Measurements from ENCODE around the gene EFR3B.

The EFR3B gene

GRCh38 chr2:25062511-25062917, 20.6 kb downstream of the EFR3B start:
- DNase-seq, result peak; percentile 82 to 98 (median 94)
- intact Hi-C loops (cut with DNase I), result loop anchor here (1.0 to 5.0 kb wide), 2 partner anchors 20 to 90 kb away; partner anchors contain the start of genes DNAJC27 and EFR3B

DNA sequence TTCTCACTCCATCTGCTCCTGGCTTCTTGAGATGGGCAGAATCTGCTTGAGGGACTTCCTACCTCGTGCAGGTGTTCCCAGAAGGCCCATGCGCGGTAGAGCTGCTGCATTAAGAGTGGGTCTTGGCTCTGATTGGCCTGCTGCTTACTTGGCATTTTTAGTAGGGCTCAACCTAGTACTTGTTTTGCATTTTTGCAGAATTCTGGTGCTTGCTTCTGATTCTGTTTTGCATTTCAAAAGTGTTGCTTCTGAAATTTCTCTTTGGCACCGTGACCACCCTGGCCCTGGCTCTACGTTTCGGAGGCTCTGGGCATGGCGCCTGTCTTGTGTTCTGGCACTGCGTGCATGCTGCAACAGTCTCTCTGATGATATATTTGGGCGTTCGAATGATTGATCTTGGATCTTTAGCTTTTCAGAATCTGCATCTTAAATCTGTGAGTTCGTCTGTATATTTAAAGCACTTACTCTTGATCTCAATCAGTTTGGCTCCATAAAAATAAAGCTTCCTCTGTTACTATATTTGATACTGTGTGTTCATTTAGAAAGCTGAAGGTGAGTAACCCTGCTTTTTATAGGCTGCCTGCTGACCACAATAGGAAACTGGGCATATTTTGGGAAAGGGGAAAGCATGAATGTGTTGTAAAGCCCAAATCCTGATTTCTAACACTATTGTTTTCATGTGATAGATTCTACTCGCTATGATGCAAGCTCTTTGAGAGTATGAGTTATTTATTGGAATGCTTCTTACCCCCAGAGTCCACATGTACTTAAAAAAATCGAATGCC, 22.2 kb downstream of the EFR3B start:
- intact Hi-C loops (cut with DNase I), result loop anchor here (5.0 kb wide), 1 partner anchor 92 kb away; the partner anchor contains the start of gene DNAJC27
- peak in 41 of 42 donors; percentile 28 to 82 (median 61) for DNase-seq

GRCh38 chr2:25065768-25066167, 23.9 kb downstream of the EFR3B start:
- intact Hi-C loops (cut with DNase I), result no loop called here
- peak in 1 of 42 donors; percentile 8 for DNase-seq

- intact Hi-C loops (cut with DNase I), result no loop called here
- no peak for DNase-seq
Measured at GRCh38 chr2:25066455-25066854, 24.6 kb downstream of the EFR3B start.

DNA sequence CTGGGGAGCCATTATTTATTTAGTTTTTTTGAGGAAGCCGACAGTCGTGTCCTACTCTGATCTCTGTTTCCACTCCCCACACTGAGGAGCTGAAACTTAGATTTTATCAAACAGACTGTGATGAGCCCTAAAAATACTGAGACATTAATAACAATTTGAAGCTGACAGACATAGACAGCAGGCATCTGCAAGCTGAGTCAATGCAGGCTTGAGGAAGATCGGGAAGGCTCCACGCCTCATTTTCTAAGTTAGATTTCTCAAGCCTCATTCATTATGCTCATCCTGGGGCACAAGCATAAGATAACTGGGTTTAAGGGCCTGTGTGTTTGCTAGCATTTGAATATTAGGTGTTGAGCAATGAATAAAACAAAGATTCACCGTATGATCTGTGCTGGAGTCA, 26.3 kb downstream of the EFR3B start:
- peak in 7 of 42 donors; percentile 29 to 69 (median 51) for DNase-seq
- intact Hi-C loops (cut with DNase I), result no loop called here

- intact Hi-C loops (cut with DNase I), result loop anchor here (10.0 kb wide), 1 partner anchor 53 kb away; no protein-coding TSS in a partner anchor
Measured at GRCh38 chr2:25071966-25072365, 30.1 kb downstream of the EFR3B start.

GRCh38 chr2:25072606-25073005, 30.7 kb downstream of the EFR3B start:
- no peak for DNase-seq
- intact Hi-C loops (cut with DNase I), result loop anchor here (10.0 kb wide), 1 partner anchor 52 kb away; no protein-coding TSS in a partner anchor

More at GRCh38 chr2:25071966-25072365, 30.1 kb downstream of the EFR3B start:
- no peak for DNase-seq

DNA sequence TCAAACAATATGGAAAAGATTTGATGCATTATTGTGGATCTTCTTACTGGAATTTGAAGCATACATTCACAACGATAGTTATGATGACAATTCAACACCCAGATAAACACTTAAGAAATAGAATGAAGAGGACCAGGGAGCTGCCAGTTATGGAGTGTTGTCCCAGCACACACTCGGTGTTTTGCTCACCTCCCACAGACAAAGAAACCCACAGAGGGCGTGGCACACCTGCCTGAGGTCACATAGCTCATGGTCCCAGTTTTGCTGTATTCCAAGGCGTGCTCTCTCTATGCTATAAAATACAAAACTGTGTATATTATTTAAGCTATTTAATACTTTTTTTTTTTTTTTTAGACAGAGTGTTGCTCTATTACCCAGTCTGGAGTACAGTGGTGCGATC, 31.1 kb downstream of the EFR3B start:
- DNase-seq, result no peak
- intact Hi-C loops (cut with DNase I), result loop anchor here (10.0 kb wide), 1 partner anchor 52 kb away; no protein-coding TSS in a partner anchor

- intact Hi-C loops (cut with DNase I), result loop anchor here (10.0 kb wide), 1 partner anchor 51 kb away; no protein-coding TSS in a partner anchor
- no peak for DNase-seq
Measured at GRCh38 chr2:25073914-25074313, 32.0 kb downstream of the EFR3B start.

- no peak for DNase-seq
- intact Hi-C loops (cut with DNase I), result loop anchor here (10.0 kb wide), 1 partner anchor 50 kb away; no protein-coding TSS in a partner anchor
Measured at GRCh38 chr2:25074826-25075225, 33.0 kb downstream of the EFR3B start.

DNA sequence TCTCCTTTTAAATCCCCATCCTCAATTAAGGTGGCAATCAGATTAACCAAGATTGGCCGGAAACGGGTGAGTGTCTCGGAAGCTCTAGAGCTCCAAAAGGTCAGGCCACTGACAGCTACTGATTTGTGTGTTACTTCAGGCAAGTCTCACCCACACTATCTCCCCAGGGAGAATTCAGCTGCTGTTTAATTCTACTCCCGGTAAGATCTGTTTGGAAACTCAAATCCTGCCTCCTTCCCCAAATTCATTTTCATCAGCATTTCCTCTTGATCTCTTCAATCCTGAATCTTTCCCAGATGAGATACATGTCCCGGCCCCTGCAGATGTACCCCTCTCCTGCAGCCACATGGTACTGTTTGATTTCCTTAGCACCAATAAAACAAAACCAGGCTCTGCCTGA, 34.9 kb downstream of the EFR3B start:
- intact Hi-C loops (cut with DNase I), result loop anchor here (10.0 kb wide), 1 partner anchor 48 kb away; no protein-coding TSS in a partner anchor
- no peak for DNase-seq

DNA sequence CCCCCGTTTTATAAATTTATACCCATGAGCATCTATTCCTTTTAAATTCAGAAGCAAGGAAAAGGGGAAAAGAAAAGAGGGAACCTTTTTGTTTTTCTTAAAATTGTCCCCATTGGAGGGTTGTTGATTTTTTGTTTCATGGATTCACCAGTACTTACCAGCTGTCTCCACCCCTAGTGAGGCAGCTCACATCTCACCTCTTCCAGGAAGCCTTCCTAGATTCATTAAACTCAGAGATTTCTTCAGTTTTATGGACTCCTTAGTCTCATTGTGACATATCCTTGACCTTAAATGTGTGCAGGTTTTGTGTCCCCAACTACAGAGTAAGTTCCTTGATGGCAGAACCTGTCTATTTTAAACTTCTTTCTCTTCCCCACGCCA, 35.9 kb downstream of the EFR3B start:
- intact Hi-C loops (cut with DNase I), result loop anchor here (10.0 kb wide), 1 partner anchor 47 kb away; no protein-coding TSS in a partner anchor

GRCh38 chr2:25078170-25079049, 36.5 kb downstream of the EFR3B start:
- intact Hi-C loops (cut with DNase I), result loop anchor here (10.0 kb wide), 1 partner anchor 46 kb away; no protein-coding TSS in a partner anchor
- DNase-seq, result peak in 33 of 42 donors; percentile 20 to 79 (median 47)

More for the DNA sequence above, 35.9 kb downstream of the EFR3B start:
- DNase-seq, result no peak

GRCh38 chr2:25079050-25079635, 37.3 kb downstream of the EFR3B start:
- no peak for DNase-seq

DNA sequence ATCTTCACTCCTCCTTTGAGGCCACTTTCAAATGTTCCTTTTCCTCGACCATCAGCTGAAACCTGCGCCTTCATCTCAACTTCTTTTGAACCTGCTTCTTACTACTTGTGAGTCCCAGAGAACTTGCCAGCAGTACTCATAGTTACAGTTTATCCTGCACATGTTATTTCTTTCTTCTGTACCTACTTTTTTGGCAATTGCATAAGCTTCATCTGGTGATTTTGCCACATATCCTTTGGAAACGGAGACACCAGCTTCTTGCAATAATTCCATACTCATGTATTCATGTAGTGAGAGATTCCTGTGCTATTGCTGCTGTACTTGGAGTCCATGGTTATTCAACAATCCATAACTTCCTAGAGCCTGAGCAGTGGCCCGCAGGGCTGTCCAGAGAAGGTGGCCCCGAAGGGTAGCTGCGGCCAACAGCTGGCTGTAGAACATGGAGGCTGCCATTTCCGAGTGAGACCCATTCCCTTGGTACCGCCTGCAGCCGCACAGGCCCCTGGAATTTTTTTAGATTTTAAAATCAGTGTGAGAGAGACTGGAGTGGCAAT, 39.4 kb downstream of the EFR3B start:
- intact Hi-C loops (cut with DNase I), result no loop called here
- no peak for DNase-seq

More at GRCh38 chr2:25079050-25079635, 37.3 kb downstream of the EFR3B start:
- intact Hi-C loops (cut with DNase I), result loop anchor here (10.0 kb wide), 1 partner anchor 46 kb away; no protein-coding TSS in a partner anchor

GRCh38 chr2:25082002-25082622, 40.2 kb downstream of the EFR3B start:
- DNase-seq, result no peak
- intact Hi-C loops (cut with DNase I), result no loop called here

DNA sequence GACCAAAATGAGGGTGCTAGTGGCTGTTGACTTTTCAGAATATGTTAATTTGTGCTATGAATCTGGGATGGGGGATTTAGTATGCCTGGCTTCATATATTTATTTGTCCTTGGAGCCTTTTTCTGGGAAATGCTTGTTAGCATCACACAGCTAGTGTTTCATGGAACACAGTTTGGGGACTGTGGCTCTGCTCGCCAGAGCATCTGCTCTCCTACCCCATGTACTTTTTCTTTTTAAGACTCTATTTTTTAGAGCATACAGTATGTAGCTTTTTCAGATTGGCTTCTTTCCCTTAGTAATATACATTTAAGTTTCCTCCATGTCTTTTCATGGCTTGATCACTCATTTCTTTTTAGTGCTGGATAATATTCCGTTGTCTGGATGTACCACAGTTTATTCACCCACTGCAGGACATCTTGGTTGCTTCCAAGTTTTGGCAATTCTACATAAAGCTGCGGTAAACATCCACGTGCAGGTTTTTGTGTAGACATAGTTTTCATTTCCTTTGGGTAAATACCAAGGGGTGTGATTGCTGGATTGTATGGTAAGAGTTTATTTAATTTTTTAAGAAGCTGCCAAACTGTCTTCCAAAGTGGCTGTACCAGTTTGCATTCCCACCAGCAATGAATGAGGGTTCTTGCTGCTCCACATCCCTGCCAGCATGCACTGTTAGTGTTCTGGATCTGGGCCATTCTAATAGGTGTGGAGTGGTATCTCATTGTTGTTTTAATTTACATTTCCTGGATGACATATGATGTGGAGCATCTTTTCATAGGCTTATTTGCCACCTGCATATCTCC, 44.1 kb downstream of the EFR3B start:
- intact Hi-C loops (cut with DNase I), result no loop called here
- no peak for DNase-seq
